ENCODE measurements around the gene CDON. TPM values are rescaled to one million over a fixed set of nuclear protein-coding genes. Genes with fewer than 3 reads are reported as not detected.

The CDON gene
- polyA plus RNA-seq, 1 of the 3 experiments (the other 2 are of a cell fraction): 3.7 TPM

DNA sequence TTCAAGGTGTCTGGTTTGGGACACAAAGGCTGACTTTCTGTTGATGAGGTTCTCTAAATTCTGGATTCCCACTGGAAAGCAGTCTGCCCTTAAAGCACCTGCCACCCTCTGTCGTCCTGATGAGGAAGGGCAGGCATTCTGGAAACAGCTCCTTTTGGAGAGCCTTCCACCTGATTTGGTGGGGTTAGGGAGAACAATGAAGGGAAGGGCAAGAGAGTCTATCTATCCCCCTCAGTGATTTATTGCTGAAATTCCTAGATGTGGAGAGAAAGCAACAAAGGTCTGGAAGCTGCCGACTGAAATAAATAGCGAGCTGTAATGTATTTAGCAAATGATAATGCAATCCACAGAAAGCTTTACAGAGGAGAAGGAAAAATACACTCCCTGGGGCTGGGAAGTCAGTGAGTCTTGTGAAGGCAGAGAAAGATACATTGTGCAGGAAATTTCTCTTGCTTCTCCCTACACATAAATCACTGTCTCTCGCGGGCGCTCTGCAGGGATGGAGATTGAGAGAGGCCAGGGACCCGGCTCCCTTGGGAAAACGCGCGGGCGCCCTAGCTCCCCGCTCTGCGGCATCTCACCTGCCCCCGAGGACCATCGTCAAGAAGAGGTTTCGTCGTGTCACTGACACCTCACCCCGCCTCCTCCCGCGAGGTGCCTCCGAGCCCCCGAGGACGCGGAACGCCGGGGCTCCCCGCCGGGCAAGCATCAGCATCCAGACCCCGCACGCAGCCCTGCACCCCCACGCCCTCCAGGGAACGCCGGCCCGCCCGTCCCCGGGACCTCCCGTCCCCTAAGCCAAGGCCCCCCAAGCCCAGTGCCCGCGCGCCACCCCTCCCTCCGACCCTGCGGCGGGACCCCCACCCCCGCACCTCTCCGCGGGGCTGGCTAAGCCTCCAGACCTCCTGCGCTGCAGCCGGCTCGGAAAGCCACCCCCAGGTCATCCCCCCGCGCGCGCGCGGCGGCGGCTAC is 673 bp downstream of the CDON start (continued):
- TF ChIP-seq, protein P1, sequence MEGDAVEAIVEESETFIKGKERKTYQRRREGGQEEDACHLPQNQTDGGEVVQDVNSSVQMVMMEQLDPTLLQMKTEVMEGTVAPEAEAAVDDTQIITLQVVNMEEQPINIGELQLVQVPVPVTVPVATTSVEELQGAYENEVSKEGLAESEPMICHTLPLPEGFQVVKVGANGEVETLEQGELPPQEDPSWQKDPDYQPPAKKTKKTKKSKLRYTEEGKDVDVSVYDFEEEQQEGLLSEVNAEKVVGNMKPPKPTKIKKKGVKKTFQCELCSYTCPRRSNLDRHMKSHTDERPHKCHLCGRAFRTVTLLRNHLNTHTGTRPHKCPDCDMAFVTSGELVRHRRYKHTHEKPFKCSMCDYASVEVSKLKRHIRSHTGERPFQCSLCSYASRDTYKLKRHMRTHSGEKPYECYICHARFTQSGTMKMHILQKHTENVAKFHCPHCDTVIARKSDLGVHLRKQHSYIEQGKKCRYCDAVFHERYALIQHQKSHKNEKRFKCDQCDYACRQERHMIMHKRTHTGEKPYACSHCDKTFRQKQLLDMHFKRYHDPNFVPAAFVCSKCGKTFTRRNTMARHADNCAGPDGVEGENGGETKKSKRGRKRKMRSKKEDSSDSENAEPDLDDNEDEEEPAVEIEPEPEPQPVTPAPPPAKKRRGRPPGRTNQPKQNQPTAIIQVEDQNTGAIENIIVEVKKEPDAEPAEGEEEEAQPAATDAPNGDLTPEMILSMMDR (IDR thresholded peaks at IDR 0.05): peak; percentile 58
- TF ChIP-seq, protein P2, sequence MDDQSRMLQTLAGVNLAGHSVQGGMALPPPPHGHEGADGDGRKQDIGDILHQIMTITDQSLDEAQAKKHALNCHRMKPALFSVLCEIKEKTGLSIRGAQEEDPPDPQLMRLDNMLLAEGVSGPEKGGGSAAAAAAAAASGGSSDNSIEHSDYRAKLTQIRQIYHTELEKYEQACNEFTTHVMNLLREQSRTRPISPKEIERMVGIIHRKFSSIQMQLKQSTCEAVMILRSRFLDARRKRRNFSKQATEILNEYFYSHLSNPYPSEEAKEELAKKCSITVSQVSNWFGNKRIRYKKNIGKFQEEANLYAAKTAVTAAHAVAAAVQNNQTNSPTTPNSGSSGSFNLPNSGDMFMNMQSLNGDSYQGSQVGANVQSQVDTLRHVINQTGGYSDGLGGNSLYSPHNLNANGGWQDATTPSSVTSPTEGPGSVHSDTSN (IDR thresholded peaks at IDR 0.05): peak; percentile 42; the same call in 1 of the 2 replicates
- TF ChIP-seq NFIC (IDR thresholded peaks at IDR 0.05; ENCODE audit: borderline replicate concordance) (no peak), FOSL2 (IDR thresholded peaks at IDR 0.05; ENCODE audit: borderline replicate concordance, low read depth) (no peak), RAD21 (IDR thresholded peaks at IDR 0.05; ENCODE audit: low read length) (peak; percentile 80), MXI1 (IDR thresholded peaks at IDR 0.05; ENCODE audit: low read depth, low read length) (0 out of 2 replicates have a peak, but pooled peaks have one; percentile 15), SMC3 (IDR thresholded peaks at IDR 0.05; ENCODE audit: low read depth, low read length) (peak; percentile 62)
- TF ChIP-seq, protein P3, sequence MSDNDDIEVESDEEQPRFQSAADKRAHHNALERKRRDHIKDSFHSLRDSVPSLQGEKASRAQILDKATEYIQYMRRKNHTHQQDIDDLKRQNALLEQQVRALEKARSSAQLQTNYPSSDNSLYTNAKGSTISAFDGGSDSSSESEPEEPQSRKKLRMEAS (IDR thresholded peaks at IDR 0.05; ENCODE audit: low read depth): no peak

DNA sequence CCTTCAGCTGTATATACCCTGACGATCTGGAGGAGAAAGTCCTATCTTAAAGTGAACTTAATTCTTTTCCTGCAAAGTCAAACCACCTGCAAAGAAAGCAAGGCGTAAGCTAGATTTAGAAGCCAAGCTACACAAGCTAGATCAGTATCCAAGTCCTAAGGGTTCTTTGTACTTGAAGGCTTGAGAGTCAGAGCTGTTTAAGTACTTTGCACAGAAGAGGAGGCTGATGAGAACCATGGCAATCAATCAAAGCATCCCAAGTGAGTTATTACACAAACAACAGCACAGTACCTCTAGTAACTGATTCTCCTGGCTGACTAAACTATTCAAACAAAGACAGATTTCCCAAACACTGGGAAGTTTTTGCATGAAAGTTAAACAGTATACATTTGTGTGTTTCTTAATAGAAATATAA is 1.9 kb downstream of the CDON start:
- H3K27me3 ChIP-seq (ENCODE audit: insufficient read depth): no peaks in the 10 kb centered on the region
- peak overlapping the region in 1 of 2 experiments; percentile 26; a peak in 1 of 4 replicates for H3K4me3 ChIP-seq (ENCODE audit: low read depth in 2 of 2, low read length in 1 of 2)
- TF ChIP-seq EZH2phosphoT487 (IDR thresholded peaks at IDR 0.05; ENCODE audit: borderline replicate concordance, low read depth) (no peak), NRF1 (IDR thresholded peaks at IDR 0.05; ENCODE audit: low read depth, low read length) (no peak), GATA2 (CRISPR knock-in tag; IDR thresholded peaks at IDR 0.05) (no peak), FOXM1 (IDR thresholded peaks at IDR 0.05; ENCODE audit: low read depth) (no peak), RFX5 (IDR thresholded peaks at IDR 0.05; ENCODE audit: low read length) (no peak), POLR2AphosphoS5 (IDR thresholded peaks at IDR 0.05; ENCODE audit: low read depth, low read length) (no peak)
- TF ChIP-seq, protein P4, sequence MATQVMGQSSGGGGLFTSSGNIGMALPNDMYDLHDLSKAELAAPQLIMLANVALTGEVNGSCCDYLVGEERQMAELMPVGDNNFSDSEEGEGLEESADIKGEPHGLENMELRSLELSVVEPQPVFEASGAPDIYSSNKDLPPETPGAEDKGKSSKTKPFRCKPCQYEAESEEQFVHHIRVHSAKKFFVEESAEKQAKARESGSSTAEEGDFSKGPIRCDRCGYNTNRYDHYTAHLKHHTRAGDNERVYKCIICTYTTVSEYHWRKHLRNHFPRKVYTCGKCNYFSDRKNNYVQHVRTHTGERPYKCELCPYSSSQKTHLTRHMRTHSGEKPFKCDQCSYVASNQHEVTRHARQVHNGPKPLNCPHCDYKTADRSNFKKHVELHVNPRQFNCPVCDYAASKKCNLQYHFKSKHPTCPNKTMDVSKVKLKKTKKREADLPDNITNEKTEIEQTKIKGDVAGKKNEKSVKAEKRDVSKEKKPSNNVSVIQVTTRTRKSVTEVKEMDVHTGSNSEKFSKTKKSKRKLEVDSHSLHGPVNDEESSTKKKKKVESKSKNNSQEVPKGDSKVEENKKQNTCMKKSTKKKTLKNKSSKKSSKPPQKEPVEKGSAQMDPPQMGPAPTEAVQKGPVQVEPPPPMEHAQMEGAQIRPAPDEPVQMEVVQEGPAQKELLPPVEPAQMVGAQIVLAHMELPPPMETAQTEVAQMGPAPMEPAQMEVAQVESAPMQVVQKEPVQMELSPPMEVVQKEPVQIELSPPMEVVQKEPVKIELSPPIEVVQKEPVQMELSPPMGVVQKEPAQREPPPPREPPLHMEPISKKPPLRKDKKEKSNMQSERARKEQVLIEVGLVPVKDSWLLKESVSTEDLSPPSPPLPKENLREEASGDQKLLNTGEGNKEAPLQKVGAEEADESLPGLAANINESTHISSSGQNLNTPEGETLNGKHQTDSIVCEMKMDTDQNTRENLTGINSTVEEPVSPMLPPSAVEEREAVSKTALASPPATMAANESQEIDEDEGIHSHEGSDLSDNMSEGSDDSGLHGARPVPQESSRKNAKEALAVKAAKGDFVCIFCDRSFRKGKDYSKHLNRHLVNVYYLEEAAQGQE (IDR thresholded peaks at IDR 0.05; ENCODE audit: low read depth, low read length): no peak
- TF ChIP-seq, protein P5, sequence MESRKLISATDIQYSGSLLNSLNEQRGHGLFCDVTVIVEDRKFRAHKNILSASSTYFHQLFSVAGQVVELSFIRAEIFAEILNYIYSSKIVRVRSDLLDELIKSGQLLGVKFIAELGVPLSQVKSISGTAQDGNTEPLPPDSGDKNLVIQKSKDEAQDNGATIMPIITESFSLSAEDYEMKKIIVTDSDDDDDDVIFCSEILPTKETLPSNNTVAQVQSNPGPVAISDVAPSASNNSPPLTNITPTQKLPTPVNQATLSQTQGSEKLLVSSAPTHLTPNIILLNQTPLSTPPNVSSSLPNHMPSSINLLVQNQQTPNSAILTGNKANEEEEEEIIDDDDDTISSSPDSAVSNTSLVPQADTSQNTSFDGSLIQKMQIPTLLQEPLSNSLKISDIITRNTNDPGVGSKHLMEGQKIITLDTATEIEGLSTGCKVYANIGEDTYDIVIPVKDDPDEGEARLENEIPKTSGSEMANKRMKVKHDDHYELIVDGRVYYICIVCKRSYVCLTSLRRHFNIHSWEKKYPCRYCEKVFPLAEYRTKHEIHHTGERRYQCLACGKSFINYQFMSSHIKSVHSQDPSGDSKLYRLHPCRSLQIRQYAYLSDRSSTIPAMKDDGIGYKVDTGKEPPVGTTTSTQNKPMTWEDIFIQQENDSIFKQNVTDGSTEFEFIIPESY (IDR thresholded peaks at IDR 0.05; ENCODE audit: borderline replicate concordance, low read depth): no peak
- no peaks in the 10 kb centered on the region for H4K20me1 ChIP-seq (ENCODE audit: insufficient read depth)
- H3K79me2 ChIP-seq (ENCODE audit: insufficient read depth): no peaks in the 10 kb centered on the region
- peaks cover 8 to 22% of the 10 kb centered on the region in 2 experiments; a peak in 3 of 4 replicates for H3K4me1 ChIP-seq (ENCODE audit: control insufficient read depth in 1 of 2, insufficient read depth in 2 of 2, low read depth in 1 of 2, low read length in 1 of 2)
- POLR2A ChIA-PET: interaction anchor here (1.4 to 4.4 kb wide), 3 partner anchors 53 to 117 kb away, joined by 3 to 69 read pairs (median 5); no protein-coding TSS in a partner anchor
- no peak overlapping the region for H3K4me2 ChIP-seq
- no peaks in the 10 kb centered on the region for H3F3A ChIP-seq (replicated peaks; ENCODE audit: insufficient read depth)
- DNase-seq: no peak
- no peak overlapping the region for H2AFZ ChIP-seq (ENCODE audit: low read depth)
- no peaks in the 10 kb centered on the region for H3K9me3 ChIP-seq
- H3K36me3 ChIP-seq (replicated peaks in 1 of 2; ENCODE audit: control insufficient read depth in 1 of 2, insufficient read depth in 2 of 2, low read length in 1 of 2): no peaks in the 10 kb centered on the region
- H3K27ac ChIP-seq (ENCODE audit: low read depth in 2 of 2, low read length in 1 of 2): peak overlapping the region in 1 of 2 experiments; percentile 98; a peak in 2 of 4 replicates
- no peaks in the 10 kb centered on the region for H3K9me2 ChIP-seq
- WGBS (ENCODE audit: low lambda C conversion rate): 64% methylated on average over 2 of the region's 2 CpGs
- CTCF ChIA-PET: interaction anchor here (0.9 to 8.4 kb wide), 26 partner anchors 13 to 173 kb away, joined by 3 to 95 read pairs (median 6); no protein-coding TSS in a partner anchor
- H3K9ac ChIP-seq: no peak overlapping the region
